ENCODE measurements around the gene MOXD1. TPM values are rescaled to one million over a fixed set of nuclear protein-coding genes. Genes with fewer than 3 reads are reported as not detected.

MOXD1 gene
- 16.7 TPM for total RNA-seq

DNA sequence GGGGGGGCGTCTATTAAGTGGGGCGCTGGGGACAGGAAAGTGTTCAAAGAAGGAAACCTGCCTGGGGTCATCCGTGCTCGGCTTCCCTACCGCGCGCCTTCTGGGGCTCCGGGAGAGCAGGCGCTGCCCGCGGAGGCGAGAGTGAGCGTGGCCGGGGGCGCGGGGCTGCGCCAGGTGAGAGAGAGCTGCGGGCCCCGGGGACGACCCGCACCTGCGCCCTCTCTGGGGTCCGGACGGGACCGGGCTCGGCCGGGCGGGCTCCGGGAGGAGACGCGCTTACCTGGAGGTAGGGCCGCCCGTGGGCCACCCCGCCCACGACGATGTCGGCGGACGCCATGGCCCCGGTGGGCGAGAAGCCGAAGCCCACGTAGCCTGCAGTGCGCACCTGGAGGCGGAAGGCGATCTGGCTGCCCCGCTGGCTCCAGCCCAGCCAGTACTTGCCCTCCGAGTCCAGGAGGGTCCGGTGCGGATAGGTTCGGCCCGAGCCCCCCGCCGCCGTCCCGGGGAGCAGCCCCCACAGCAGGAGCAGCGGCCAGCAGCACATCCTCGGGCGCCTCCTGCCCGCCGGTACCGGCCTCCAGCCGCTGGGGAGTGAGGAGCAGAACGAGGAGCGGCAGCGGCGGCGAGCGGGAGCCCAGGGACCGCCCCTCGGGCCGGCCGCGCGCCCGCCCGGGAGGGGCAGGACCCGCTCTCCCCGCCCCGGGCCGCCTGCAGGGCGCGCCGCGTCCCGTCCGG lies at the start of gene MOXD1:
Gene MOXD1 (minus strand): TSS at position 593 of the 735 bp plus-strand sequence. CDS start 49 bp downstream, at position 544.

Other genes with a start within 250 kb of the MOXD1 start
- gene STX7, start 111.6 kb upstream of the MOXD1 start, total RNA-seq: 57.7 TPM
- gene TAAR9, start 136.8 kb upstream of the MOXD1 start, total RNA-seq: not detected
- gene TAAR8, start 151.2 kb upstream of the MOXD1 start, total RNA-seq: not detected
- gene TAAR6, start 168.8 kb upstream of the MOXD1 start, total RNA-seq: not detected
- not detected for gene TAAR5, start 188.3 kb upstream of the MOXD1 start, total RNA-seq
- not detected for gene TAAR2, start 222.8 kb upstream of the MOXD1 start, total RNA-seq